GM12878 (cell line): ENCODE results near the gene TRAF5. TPM values are rescaled to one million over a fixed set of nuclear protein-coding genes. Genes with fewer than 3 reads are reported as not detected.

Experiments
- ATAC-seq: fragments of 200-7000 bp; cut with Tn5 transposase; 3 replicates; pipeline ENCODE4 v1.9.1; 2020; ENCODE audit warnings: mild to moderate bottlenecking, moderate library complexity
- BruUV-seq: library from RNA; stranded (reverse); fragments of 400-500 nt; replicated peaks from 2 replicates; lab custom pipeline; 2021; lab: Mats Ljungman, UMichigan
- CTCF ChIA-PET: fragments of 300-600 bp; sonication (Branson Sonifier 250); formaldehyde crosslinking; extraction: SDS; loops from one replicate; lab custom pipeline; 2021; ENCODE audit warnings: inconsistent platforms; lab: Yijun Ruan, JAX
- POLR2A ChIA-PET: fragments of 350-600 bp; formaldehyde crosslinking; extraction: SDS; loops from one replicate; lab custom pipeline; 2021; ENCODE audit warnings: inconsistent platforms; lab: Charles Lee
- RAD21 ChIA-PET: fragments of 300-600 bp; sonication (Branson Sonifier 250); formaldehyde crosslinking; loops from one replicate; lab custom pipeline; 2023; ENCODE audit warnings: antibody characterized with exemption; ENCODE audit not compliant: unreplicated experiment; lab: Charles Lee
- SMC1A ChIA-PET: fragments of 300-600 bp; sonication (Branson Sonifier 250); formaldehyde crosslinking; loops from one replicate; lab custom pipeline; 2023; ENCODE audit not compliant: unreplicated experiment, uncharacterized antibody; lab: Charles Lee
- DNase-seq: peaks from one replicate; pipeline ENCODE4 v3.0.0-alpha.2; 2011; ENCODE audit warnings: low read depth, low spot score
- FAIRE-seq: peaks from 3 replicates; lab custom pipeline; 2011; peaks lifted over from hg19 to GRCh38; lab: Jason Lieb, UNC
- H2AFZ ChIP-seq: 2 replicates; pipeline ENCODE4 v1.6.0; 2011; ENCODE audit warnings: low read depth, low read length, control low read depth; ENCODE audit not compliant: control insufficient read depth
- H3K27ac ChIP-seq: 2 replicates; pipeline ENCODE4 v1.5.1; 2011; ENCODE audit warnings: control low read depth; ENCODE audit not compliant: control insufficient read depth, insufficient read depth
- H3K27me3 ChIP-seq, 2 experiments: replicated peaks in 1 of 2; 2 replicates each; pipeline versions ENCODE4 v1.6.0 to v1.6.1; 2011; ENCODE audit warnings: low read length in 1 of 2; ENCODE audit not compliant: control insufficient read depth in 2 of 2, insufficient read depth in 2 of 2
- H3K36me3 ChIP-seq, 2 experiments: 2 replicates each; pipeline ENCODE4 v1.5.1; 2011; ENCODE audit warnings: low read length in 1 of 2; ENCODE audit not compliant: control insufficient read depth in 2 of 2, insufficient read depth in 2 of 2
- H3K4me1 ChIP-seq: 2 replicates; pipeline ENCODE4 v1.6.1; 2011; ENCODE audit warnings: mild to moderate bottlenecking, low read length, moderate library complexity, mixed read lengths; ENCODE audit not compliant: control insufficient read depth, insufficient read depth
- H3K4me2 ChIP-seq: 2 replicates; pipeline ENCODE4 v1.6.0; 2011; ENCODE audit warnings: control low read depth; ENCODE audit not compliant: control insufficient read depth, insufficient read depth
- H3K4me3 ChIP-seq: fragments of 200-600 bp; sonication (generic); 2 replicates; pipeline ENCODE4 v1.5.1; 2016
- H3K79me2 ChIP-seq: 2 replicates; pipeline ENCODE4 v1.6.0; 2011; ENCODE audit warnings: low read length; ENCODE audit not compliant: control insufficient read depth, insufficient read depth
- H3K9ac ChIP-seq: 2 replicates; pipeline ENCODE4 v1.8.0; 2011; ENCODE audit warnings: low read length, control low read depth, mixed read lengths; ENCODE audit not compliant: control insufficient read depth, insufficient read depth
- H3K9me3 ChIP-seq: replicated peaks from 3 replicates; pipeline ENCODE4 v1.5.1; 2011; ENCODE audit warnings: mild to moderate bottlenecking, low read length; ENCODE audit not compliant: control insufficient read depth, insufficient read depth
- H4K20me1 ChIP-seq: 2 replicates; pipeline ENCODE4 v1.6.0; 2011; ENCODE audit not compliant: control insufficient read depth, insufficient read depth
- ATF2 ChIP-seq: IDR thresholded peaks from 2 replicates; pipeline ENCODE4 v1.6.1; 2012; ENCODE audit warnings: low read length, inconsistent platforms
- JUNB ChIP-seq: IDR thresholded peaks from 2 replicates; pipeline ENCODE4 v1.6.1; 2016; ENCODE audit warnings: antibody characterized with exemption, mild to moderate bottlenecking
- NKRF ChIP-seq: fragments of 450-650 bp; conservative IDR thresholded peaks from 2 replicates; pipeline ENCODE4 v1.6.1; 2017; ENCODE audit warnings: mild to moderate bottlenecking, moderate library complexity
- PAX8 ChIP-seq: fragments of 450-650 bp; IDR thresholded peaks from 2 replicates; pipeline ENCODE4 v1.6.1; 2017; ENCODE audit warnings: mild to moderate bottlenecking, moderate library complexity
- POU2F2 ChIP-seq: IDR thresholded peaks from 3 replicates; pipeline ENCODE4 v1.6.1; 2011; ENCODE audit warnings: low read depth, mild to moderate bottlenecking, low read length, borderline replicate concordance
- RB1 ChIP-seq: fragments of 450-650 bp; formaldehyde crosslinking; IDR thresholded peaks from 2 replicates; pipeline ENCODE4 v1.6.1; 2017; ENCODE audit warnings: mild to moderate bottlenecking, borderline replicate concordance
- RELA ChIP-seq: fragments of 450-650 bp; IDR thresholded peaks from 2 replicates; pipeline ENCODE4 v1.8.0; 2014; ENCODE audit warnings: borderline replicate concordance; ENCODE audit not compliant: partially characterized antibody
- ZNF592 ChIP-seq: fragments of 450-650 bp; IDR thresholded peaks from 2 replicates; pipeline ENCODE4 v1.6.1; 2017; ENCODE audit warnings: mild to moderate bottlenecking, moderate library complexity
- WGBS: methylation state at CpG from one replicate; pipeline ENCODE4 v1.1.6; 2016; ENCODE audit warnings: low lambda C conversion rate; ENCODE audit not compliant: insufficient replicate concordance, insufficient coverage; ENCODE audit errors: missing lambda C conversion rate; 5-methylcytosine and 5-hydroxymethylcytosine counted together
- in situ Hi-C: fragments of 300-500 bp; cut with MboI; formaldehyde crosslinking; loops from 9 replicates; pipeline ENCODE4 v1.14.3; 2018; ENCODE audit warnings: mixed read lengths
- intact Hi-C: fragments of 100-400 bp; cut with micrococcal nuclease; formaldehyde crosslinking; loops from one replicate; pipeline ENCODE4 v1.14.2; 2022; ENCODE audit not compliant: unreplicated experiment
- polyA plus RNA-seq, 11 experiments: library from polyadenylated mRNA; depleted of rRNA in 4 of 11; unstranded in 6 of 11; stranded (reverse) in 5 of 11; fragments of >200 nt; fragmentation: Nextera tagmentation in 4 of 11; fragmentation: Illumina TruSeq in 1 of 11; extraction: Ambion mirVana in 4 of 11; extraction: Trizol in 1 of 11; gene quantifications; 1 replicate in 1 of 11; 2 replicates in 10 of 11; pipeline versions ENCODE4 v1.2.1 to v1.2.3, GENCODE V29; 2011 to 2016; ENCODE audit warnings: inconsistent platforms in 2 of 11, missing spikeins in 2 of 11, low read depth in 1 of 11
- total RNA-seq, 4 experiments: library from RNA; depleted of rRNA in 3 of 4; stranded (reverse); fragments of >200 nt in 3 of 4; fragmentation: Illumina TruSeq in 1 of 4; extraction: Trizol in 1 of 4; gene quantifications; 2 replicates each; pipeline versions ENCODE4 v1.2.1 to v1.2.3, GENCODE V29; 2013 to 2021

Gene TRAF5
- total and polyA plus RNA-seq, 10 of the 15 experiments (the other 5 are each of a cell fraction or from before 2014, with no cell fraction given), result 10.6 to 36.5 (median 26.3) TPM

DNA sequence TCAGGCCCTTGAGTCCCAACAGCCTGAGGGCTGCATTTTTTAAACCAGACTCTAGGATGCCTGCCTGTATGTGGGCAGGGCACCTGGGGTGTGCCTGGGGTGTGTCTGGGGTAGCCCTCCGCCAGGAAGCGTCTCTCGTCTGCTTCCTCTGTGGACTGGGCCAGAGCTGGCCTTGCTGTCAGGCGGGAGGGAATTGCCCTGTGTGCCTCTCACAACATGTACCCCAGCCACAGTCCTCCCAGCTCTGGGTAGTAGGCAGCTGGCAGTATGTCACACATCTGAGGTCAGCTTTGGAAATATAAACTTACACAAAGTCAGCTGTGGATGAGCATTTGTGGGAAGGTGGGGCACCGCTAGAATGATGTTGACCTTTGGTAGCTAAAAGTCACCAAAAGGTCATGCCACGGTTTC is 13.0 kb downstream of the TRAF5 start (continued):
- TF ChIP-seq PAX8, result no peak
- no peak for TF ChIP-seq POU2F2

GRCh38 chr1:211340622-211341507 is 14.2 kb downstream of the TRAF5 start:
- no peak overlapping the region for H2AFZ ChIP-seq
- H3K4me2 ChIP-seq, result no peak overlapping the region
- FAIRE-seq, result no peak
- WGBS, result 97% methylated on average over 10 of the region's 10 CpGs
- H3K27ac ChIP-seq, result no peak overlapping the region
- peaks cover 14% of the 10 kb centered on the region for H3K4me1 ChIP-seq
- CTCF ChIA-PET, result interaction anchor here (0.7 to 5.1 kb wide), 6 partner anchors 11 to 173 kb away, joined by 3 to 27 read pairs (median 6); no protein-coding TSS in a partner anchor
- H3K27me3 ChIP-seq, result no peaks in the 10 kb centered on the region
- intact Hi-C loops (no loop called here), in situ Hi-C loops (no loop called here)
- no peak overlapping the region for H3K4me3 ChIP-seq
- POLR2A ChIA-PET, result interaction anchor here (1.0 kb wide), 1 partner anchor 13 kb away, joined by 3 read pairs; no protein-coding TSS in a partner anchor
- ATAC-seq, result no peak
- no peaks in the 10 kb centered on the region for H4K20me1 ChIP-seq
- RAD21 ChIA-PET, result interaction anchor here (1.7 kb wide), 1 partner anchor 14 kb away, joined by 3 read pairs; no protein-coding TSS in a partner anchor
- H3K9ac ChIP-seq, result no peak overlapping the region
- peaks cover 49% of the 10 kb centered on the region for H3K79me2 ChIP-seq
- no peak for DNase-seq
- H3K9me3 ChIP-seq, result no peaks in the 10 kb centered on the region
- BruUV-seq, result no TSS peak
- TF ChIP-seq NKRF (no peak), JUNB (no peak), ZNF592 (no peak), RB1 (no peak), RELA (no peak), ATF2 (no peak)
- SMC1A ChIA-PET, result interaction anchor here (1.0 to 5.1 kb wide), 2 partner anchors 10 to 12 kb away, joined by 3 to 29 read pairs; no protein-coding TSS in a partner anchor
- H3K36me3 ChIP-seq, result peaks cover 0 to 2% of the 10 kb centered on the region in 2 experiments; a peak in 2 of 4 replicates
